NT2/D1 (cell line): ENCODE data around the gene AFF3.

Experiments
- YY1 ChIP-seq: IDR thresholded peaks from 2 replicates; pipeline ENCODE4 v1.6.1; 2011; ENCODE audit not compliant: insufficient read length, insufficient read depth
- ZNF274 ChIP-seq: IDR thresholded peaks from 2 replicates; pipeline ENCODE4 v1.6.1; 2011; ENCODE audit warnings: mild to moderate bottlenecking, low read depth, low read length

DNA sequence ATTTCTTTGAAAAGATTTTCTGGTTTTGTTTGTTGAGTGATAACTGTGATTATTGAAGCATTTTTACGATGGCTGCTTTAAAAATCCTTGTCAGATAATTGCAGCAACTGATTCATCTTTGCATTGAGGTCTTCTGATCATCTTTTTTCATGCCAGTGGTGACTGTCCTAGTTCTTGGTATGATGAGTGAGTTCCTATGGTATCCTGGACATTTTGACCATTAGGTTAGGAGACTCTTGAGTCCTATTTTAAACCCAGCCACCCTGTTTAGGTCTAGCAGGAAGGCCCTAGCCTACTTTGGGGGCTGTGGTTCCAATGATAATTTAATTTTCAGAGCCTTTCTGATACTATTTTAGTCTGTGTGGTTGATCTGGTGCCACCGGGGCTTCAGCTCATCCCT is 579.9 kb downstream of the AFF3 start:
- TF ChIP-seq ZNF274, result no peak
- TF ChIP-seq YY1, result no peak
